Activated B cell treated with CpG ODN at 0.5 μM for 24 hours (primary cell): ENCODE results near the gene THBS2. TPM values are rescaled to one million over a fixed set of nuclear protein-coding genes. Genes with fewer than 3 reads are reported as not detected.

Experiments
- ATAC-seq: fragments of 200-7000 bp; cut with Tn5 transposase; one replicate; pipeline ENCODE4 v1.10.0; 2021; ENCODE audit warnings: low read depth, mild to moderate bottlenecking, moderate library complexity
- CTCF ChIA-PET: fragments of 350-600 bp; sonication (Branson Sonifier 250); formaldehyde crosslinking; loops from one replicate; lab custom pipeline; 2021; ENCODE audit warnings: antibody characterized with exemption; lab: Charles Lee
- POLR2A ChIA-PET: fragments of 350-600 bp; sonication (Branson Sonifier 250); formaldehyde crosslinking; loops from one replicate; lab custom pipeline; 2021; ENCODE audit warnings: antibody characterized with exemption; lab: Charles Lee
- DNase-seq: peaks from one replicate; pipeline ENCODE4 v3.0.0; 2022
- H3K27ac Mint-ChIP-seq: one replicate; pipeline ENCODE4 v1.8.0; 2020; ENCODE audit warnings: mixed read lengths
- H3K27me3 Mint-ChIP-seq: one replicate; pipeline ENCODE4 v1.8.0; 2021; ENCODE audit warnings: mixed read lengths
- H3K36me3 Mint-ChIP-seq: one replicate; pipeline ENCODE4 v1.8.0; 2021; ENCODE audit warnings: low read depth, mixed read lengths
- H3K4me1 Mint-ChIP-seq: one replicate; pipeline ENCODE4 v1.8.0; 2021; ENCODE audit warnings: mixed read lengths
- H3K4me3 Mint-ChIP-seq: one replicate; pipeline ENCODE4 v1.8.0; 2020; ENCODE audit warnings: mild to moderate bottlenecking, mixed read lengths
- H3K9me3 Mint-ChIP-seq: one replicate; pipeline ENCODE4 v1.8.0; 2020; ENCODE audit warnings: mixed read lengths
- CTCF ChIP-seq: fragments of 200-600 bp; IDR thresholded peaks from one replicate; pipeline ENCODE4 v1.8.0; 2022; ENCODE audit warnings: antibody characterized with exemption, mild to moderate bottlenecking
- intact Hi-C: fragments of 100-400 bp; cut with micrococcal nuclease; formaldehyde crosslinking; loops from one replicate; pipeline ENCODE4 v1.15.1; 2024
- total RNA-seq: library from RNA; stranded (reverse); gene quantifications from 2 replicates; pipeline ENCODE4 v1.2.3, GENCODE V29; 2022

Gene THBS2
- total RNA-seq, 1 donor from 2014 or later = not detected

GRCh38 chr6:169171951-169172350 lies 81.7 kb downstream of the THBS2 start:
- no peak for ATAC-seq
- Mint-ChIP-seq H3K36me3 (no peaks in the 10 kb centered on the region), H3K4me3 (no peak overlapping the region), H3K9me3 (no peaks in the 10 kb centered on the region), H3K27ac (no peak overlapping the region), H3K27me3 (no peaks in the 10 kb centered on the region), H3K4me1 (no peaks in the 10 kb centered on the region)
- DNase-seq = no peak
- ChIA-PET CTCF (no interaction called here), POLR2A (no interaction called here)
- intact Hi-C loops = no loop called here
- no peak for TF ChIP-seq CTCF

GRCh38 chr6:169171016-169171415 lies 82.6 kb downstream of the THBS2 start:
- no peaks in the 10 kb centered on the region for H3K36me3 Mint-ChIP-seq
- no peak for TF ChIP-seq CTCF
- CTCF ChIA-PET = no interaction called here
- H3K27ac Mint-ChIP-seq = no peak overlapping the region
- no peak overlapping the region for H3K4me3 Mint-ChIP-seq
- no peak for ATAC-seq
- intact Hi-C loops = no loop called here
- H3K4me1 Mint-ChIP-seq = no peaks in the 10 kb centered on the region
- POLR2A ChIA-PET = no interaction called here
- no peaks in the 10 kb centered on the region for H3K9me3 Mint-ChIP-seq
- no peaks in the 10 kb centered on the region for H3K27me3 Mint-ChIP-seq
- no peak for DNase-seq

- CTCF ChIA-PET = no interaction called here
- Mint-ChIP-seq H3K4me1 (no peaks in the 10 kb centered on the region), H3K27me3 (no peaks in the 10 kb centered on the region), H3K4me3 (no peak overlapping the region), H3K9me3 (no peaks in the 10 kb centered on the region), H3K36me3 (no peaks in the 10 kb centered on the region), H3K27ac (no peak overlapping the region)
- intact Hi-C loops = no loop called here
- TF ChIP-seq CTCF = no peak
- ATAC-seq (no peak), DNase-seq (no peak)
- POLR2A ChIA-PET = no interaction called here
These were observed 83.1 kb downstream of the THBS2 start for GRCh38 chr6:169170583-169170955.

- Mint-ChIP-seq H3K27ac (no peak overlapping the region), H3K9me3 (no peaks in the 10 kb centered on the region), H3K27me3 (no peaks in the 10 kb centered on the region), H3K4me1 (no peaks in the 10 kb centered on the region), H3K4me3 (no peak overlapping the region), H3K36me3 (no peaks in the 10 kb centered on the region)
- CTCF ChIA-PET = no interaction called here
- ATAC-seq (no peak), DNase-seq (no peak)
- no peak for TF ChIP-seq CTCF
- intact Hi-C loops = no loop called here
- POLR2A ChIA-PET = interaction anchor here (0.5 kb wide), 1 partner anchor 1416 kb away, joined by 4 read pairs; no protein-coding TSS in a partner anchor
These were observed 83.6 kb downstream of the THBS2 start for GRCh38 chr6:169169941-169170582.

GRCh38 chr6:169169375-169169774 lies 84.3 kb downstream of the THBS2 start:
- ATAC-seq = no peak
- POLR2A ChIA-PET = no interaction called here
- CTCF ChIA-PET = no interaction called here

More at GRCh38 chr6:169169375-169169774, 84.3 kb downstream of the THBS2 start:
- Mint-ChIP-seq H3K4me3 (no peak overlapping the region), H3K4me1 (no peaks in the 10 kb centered on the region), H3K27ac (no peak overlapping the region), H3K36me3 (no peaks in the 10 kb centered on the region), H3K9me3 (no peaks in the 10 kb centered on the region), H3K27me3 (no peaks in the 10 kb centered on the region)
- DNase-seq = no peak
- TF ChIP-seq CTCF = no peak
- intact Hi-C loops = no loop called here
